Panc1 (cell line): Measurements from ENCODE around the gene KCNMA1. TPM values are rescaled to one million over a fixed set of nuclear protein-coding genes. Genes with fewer than 3 reads are reported as not detected.

ENCODE experiments used
- ATAC-seq: fragments of 200-7000 bp; cut with Tn5 transposase; 2 replicates; pipeline ENCODE4 v1.9.1; 2020; ENCODE audit warnings: mild to moderate bottlenecking, moderate library complexity
- BruUV-seq: library from RNA; stranded (reverse); fragments of 400-500 nt; replicated peaks from 2 replicates; lab custom pipeline; 2021; lab: Mats Ljungman, UMichigan
- CTCF ChIA-PET: fragments of 300-600 bp; sonication (Branson Sonifier 250); formaldehyde crosslinking; loops from one replicate; lab custom pipeline; 2022; ENCODE audit warnings: antibody characterized with exemption; lab: Charles Lee
- POLR2A ChIA-PET: fragments of 300-600 bp; sonication (Branson Sonifier 250); formaldehyde crosslinking; loops from one replicate; lab custom pipeline; 2022; ENCODE audit warnings: antibody characterized with exemption; lab: Charles Lee
- DNase-seq: peaks from one replicate; pipeline ENCODE4 v3.0.0-alpha.2; 2010; ENCODE audit warnings: low read depth, low spot score
- H3K27ac ChIP-seq: 2 replicates; pipeline ENCODE4 v1.5.1; 2011; ENCODE audit warnings: mild to moderate bottlenecking, low read length, inconsistent platforms
- H3K27me3 ChIP-seq: fragments of 200-500 bp; sonication (Bioruptor generic); 2 replicates; pipeline ENCODE4 v1.6.0; 2014; ENCODE audit warnings: low read length, inconsistent platforms; ENCODE audit not compliant: control insufficient read depth, insufficient read depth
- H3K36me3 ChIP-seq: fragments of 200-500 bp; sonication (Bioruptor generic); 2 replicates; pipeline ENCODE4 v1.5.1; 2014; ENCODE audit warnings: inconsistent platforms, mild to moderate bottlenecking, low read length, moderate library complexity; ENCODE audit not compliant: control insufficient read depth, insufficient read depth
- H3K4me1 ChIP-seq: 2 replicates; pipeline ENCODE4 v1.5.1; 2011; ENCODE audit warnings: inconsistent platforms, mild to moderate bottlenecking, low read length, moderate library complexity; ENCODE audit not compliant: control insufficient read depth, insufficient read depth
- H3K4me3 ChIP-seq, 2 experiments: 2 replicates each; pipeline ENCODE4 v1.5.1; 2011 to 2012; ENCODE audit warnings: low read depth in 2 of 2, low read length in 2 of 2, mild to moderate bottlenecking in 2 of 2, inconsistent platforms in 1 of 2, moderate library complexity in 1 of 2
- H3K9me3 ChIP-seq: fragments of 200-500 bp; sonication (Bioruptor generic); 2 replicates; pipeline ENCODE4 v1.5.1; 2014; ENCODE audit warnings: low read depth, mild to moderate bottlenecking, inconsistent platforms, low read length, moderate library complexity; ENCODE audit not compliant: control insufficient read depth, insufficient read depth
- CTCF ChIP-seq: fragments of 450-650 bp; IDR thresholded peaks from 2 replicates; pipeline ENCODE4 v1.5.1; 2017; ENCODE audit warnings: mild to moderate bottlenecking
- POLR2AphosphoS5 ChIP-seq: IDR thresholded peaks from 2 replicates; pipeline ENCODE4 v1.6.1; 2012; ENCODE audit warnings: mild to moderate bottlenecking, low read depth, low read length, moderate library complexity
- REST ChIP-seq, 2 experiments: IDR thresholded peaks; 2 replicates each; pipeline ENCODE4 v1.6.1; 2011 to 2012; ENCODE audit warnings: low read depth in 2 of 2, control low read depth in 1 of 2, low read length in 1 of 2, mild to moderate bottlenecking in 1 of 2, moderate library complexity in 1 of 2; ENCODE audit not compliant: insufficient read depth in 1 of 2
- SIN3A ChIP-seq: IDR thresholded peaks from 2 replicates; pipeline ENCODE4 v1.6.1; 2012; ENCODE audit warnings: low read depth, mild to moderate bottlenecking, low read length, moderate library complexity, borderline replicate concordance; ENCODE audit not compliant: insufficient read depth
- TCF7L2 ChIP-seq: IDR thresholded peaks from 2 replicates; pipeline ENCODE4 v1.6.1; 2011; ENCODE audit warnings: mild to moderate bottlenecking, low read depth, low read length, inconsistent platforms
- in situ Hi-C: cut with HindIII; loops from 2 replicates; pipeline ENCODE4 v1.10.0; 2016; ENCODE audit warnings: low sequenced_read_pairs, low pct_unique_long_range_greater_than_20kb
- intact Hi-C: fragments of 100-400 bp; cut with micrococcal nuclease; formaldehyde crosslinking; loops from one replicate; pipeline ENCODE4 v1.10.0; 2022; ENCODE audit not compliant: unreplicated experiment
- total RNA-seq: library from RNA; stranded (reverse); gene quantifications from one replicate; pipeline ENCODE4 v1.2.1, GENCODE V29; 2021; ENCODE audit not compliant: unreplicated experiment

KCNMA1 gene
- total RNA-seq, 1 experiment from 2014 or later: 91.9 TPM

- H3K27me3 ChIP-seq: no peaks in the 10 kb centered on the region
- BruUV-seq: no TSS peak
- ChIA-PET CTCF (interaction anchor here (0.6 to 0.8 kb wide), 2 partner anchors 40 to 94 kb away, joined by 3 to 7 read pairs; no protein-coding TSS in a partner anchor), POLR2A (interaction anchor here (0.6 kb wide), 2 partner anchors 106 to 1407 kb away, joined by 3 to 11 read pairs; no protein-coding TSS in a partner anchor)
- H3K9me3 ChIP-seq: no peaks in the 10 kb centered on the region
- peaks cover 8% of the 10 kb centered on the region for H3K4me1 ChIP-seq
- no peak overlapping the region for H3K4me3 ChIP-seq
- no peak overlapping the region for H3K27ac ChIP-seq
- ATAC-seq: no peak
- TF ChIP-seq POLR2AphosphoS5 (no peak), CTCF (peak; percentile 35)
- in situ Hi-C loops: no loop called here
- no peaks in the 10 kb centered on the region for H3K36me3 ChIP-seq
- DNase-seq: no peak
- intact Hi-C loops: no loop called here
These were observed 340.8 kb downstream of the KCNMA1 start for GRCh38 chr10:77296534-77297392.

- no peaks in the 10 kb centered on the region for H3K36me3 ChIP-seq
- ATAC-seq: no peak
- no peaks in the 10 kb centered on the region for H3K27me3 ChIP-seq
- H3K4me1 ChIP-seq: peaks cover 28% of the 10 kb centered on the region
- CTCF ChIA-PET: no interaction called here
- no peaks in the 10 kb centered on the region for H3K9me3 ChIP-seq
- H3K4me3 ChIP-seq: no peak overlapping the region
- in situ Hi-C loops (no loop called here), intact Hi-C loops (no loop called here)
- POLR2A ChIA-PET: no interaction called here
- no peak for DNase-seq
- no peak for TF ChIP-seq TCF7L2
- no peak for TF ChIP-seq CTCF
- no peak for TF ChIP-seq SIN3A
- TF ChIP-seq POLR2AphosphoS5: no peak
- TF ChIP-seq REST (IDR thresholded peaks at IDR 0.05; ENCODE audit: insufficient read depth in 1 of 2, low read depth in 2 of 2, low read length in 1 of 2): no peak
- H3K27ac ChIP-seq: no peak overlapping the region; the same call in 1 of the 2 replicates
- no TSS peak for BruUV-seq
These were observed 343.8 kb downstream of the KCNMA1 start for GRCh38 chr10:77293773-77294172.
